Fibroblast of skin of back (primary cell): ENCODE results near the gene TFCP2L1.

Experiments
- DNase-seq: peaks from one replicate; pipeline ENCODE4 v3.0.0-alpha.2; 2013

TFCP2L1 gene

GRCh38 chr2:121266543-121267106 lies 18.4 kb downstream of the TFCP2L1 start:
- DNase-seq = no peak

GRCh38 chr2:121263996-121264715 lies 20.8 kb downstream of the TFCP2L1 start:
- no peak for DNase-seq

DNA sequence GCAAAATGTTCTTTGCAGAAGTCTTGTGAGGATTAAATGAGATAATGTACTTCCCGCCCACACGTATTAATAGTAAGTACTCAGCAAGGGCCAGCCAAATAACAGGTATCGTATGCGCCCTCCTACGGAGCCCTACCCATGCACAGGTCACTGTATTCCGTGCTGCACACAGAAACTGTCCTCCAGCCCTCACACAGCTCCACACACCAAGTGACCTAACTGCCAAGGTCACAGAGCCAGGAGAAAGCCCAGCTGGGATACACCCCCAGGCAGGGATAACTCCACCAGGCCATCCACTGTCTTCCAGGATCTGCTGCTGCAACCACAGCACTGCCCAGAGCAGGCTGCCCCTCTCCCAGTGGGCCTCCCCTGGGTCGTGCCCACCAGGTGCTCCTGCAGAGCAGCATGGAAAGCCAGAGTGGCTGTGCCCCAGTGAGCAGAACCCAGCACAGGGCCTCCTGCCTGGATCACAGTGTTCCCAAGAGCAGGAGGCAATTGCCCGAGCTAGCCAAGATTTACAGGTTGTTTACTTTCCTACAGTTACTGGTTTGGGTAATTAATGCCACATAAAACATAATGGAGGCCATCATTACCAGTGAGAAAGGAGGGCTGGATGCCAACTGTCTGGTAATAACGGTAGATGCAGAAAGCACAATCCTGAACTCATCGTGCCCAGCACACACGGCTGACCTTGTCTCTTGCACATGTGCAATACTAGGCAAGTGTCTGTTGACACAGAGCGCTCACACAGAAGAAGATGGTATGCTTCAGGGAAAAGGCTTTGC lies 24.4 kb downstream of the TFCP2L1 start:
- DNase-seq = no peak

GRCh38 chr2:121258051-121258450 lies 27.0 kb downstream of the TFCP2L1 start:
- DNase-seq = no peak

DNA sequence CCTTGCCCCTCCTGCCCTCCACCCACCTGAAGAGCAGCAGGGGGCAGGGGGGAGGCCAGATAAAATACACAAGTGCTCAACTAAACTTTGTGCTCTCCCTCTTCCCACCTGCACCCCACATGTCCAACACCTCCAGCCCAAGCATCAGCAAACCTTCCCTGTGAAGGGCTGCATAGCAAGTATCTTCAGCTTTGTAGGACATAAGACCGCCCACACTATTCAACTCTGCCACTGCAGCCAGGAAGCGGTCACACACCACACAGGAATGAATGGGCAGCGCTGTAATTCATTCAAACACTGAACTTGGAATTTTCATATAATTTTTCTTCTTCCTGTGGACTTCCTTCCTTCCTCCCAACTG lies 27.5 kb downstream of the TFCP2L1 start:
- no peak for DNase-seq

- DNase-seq = no peak
Observed at GRCh38 chr2:121256720-121257479, 28.1 kb downstream of the TFCP2L1 start.

DNA sequence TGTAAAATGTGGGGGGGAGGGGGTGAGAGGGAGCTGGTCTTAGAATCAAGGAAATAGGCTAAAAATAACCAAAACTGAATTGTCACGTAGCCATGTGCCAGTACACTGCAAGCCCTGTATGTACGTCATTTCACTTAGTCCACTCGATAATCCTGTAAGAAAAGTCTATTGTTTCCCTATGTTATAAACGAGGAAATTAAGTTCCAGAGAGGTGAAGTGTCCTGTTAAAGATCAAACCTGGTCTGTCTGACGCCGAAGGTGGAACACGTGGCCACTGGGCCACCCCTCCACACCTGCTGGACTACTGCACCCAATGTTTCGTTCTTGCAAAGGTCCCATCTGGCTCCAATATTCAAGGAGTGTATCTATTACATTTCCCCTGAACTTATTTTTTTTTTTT lies 29.6 kb downstream of the TFCP2L1 start:
- DNase-seq = no peak

- DNase-seq = no peak
Observed at GRCh38 chr2:121254748-121255147, 30.3 kb downstream of the TFCP2L1 start.

DNA sequence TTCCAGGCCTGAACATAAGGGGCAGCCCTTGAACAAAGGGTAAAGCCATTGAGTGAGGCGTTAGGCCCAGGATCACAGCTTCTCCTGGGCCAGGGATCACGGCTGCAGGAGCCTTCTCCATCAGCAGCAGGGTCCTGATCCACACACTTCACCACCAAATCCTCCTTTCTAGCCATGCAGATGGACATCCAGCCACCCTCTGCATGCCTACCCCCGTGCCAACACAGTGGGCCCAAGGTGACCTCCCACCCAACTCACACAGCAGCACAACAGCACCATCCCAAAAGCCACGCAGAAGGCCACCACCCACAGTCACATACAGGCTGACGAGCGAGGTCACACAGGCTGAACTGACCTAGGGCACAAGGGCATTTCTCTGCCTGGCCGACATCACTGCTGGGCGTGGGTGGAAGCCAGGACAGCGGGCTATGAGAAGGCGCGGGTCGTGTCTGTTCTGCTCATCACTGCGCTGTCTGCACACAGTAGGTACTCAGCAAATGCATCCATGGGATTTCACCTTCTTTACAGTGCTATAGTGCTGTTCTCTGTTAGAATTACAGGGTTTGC lies 31.2 kb downstream of the TFCP2L1 start:
- no peak for DNase-seq

DNA sequence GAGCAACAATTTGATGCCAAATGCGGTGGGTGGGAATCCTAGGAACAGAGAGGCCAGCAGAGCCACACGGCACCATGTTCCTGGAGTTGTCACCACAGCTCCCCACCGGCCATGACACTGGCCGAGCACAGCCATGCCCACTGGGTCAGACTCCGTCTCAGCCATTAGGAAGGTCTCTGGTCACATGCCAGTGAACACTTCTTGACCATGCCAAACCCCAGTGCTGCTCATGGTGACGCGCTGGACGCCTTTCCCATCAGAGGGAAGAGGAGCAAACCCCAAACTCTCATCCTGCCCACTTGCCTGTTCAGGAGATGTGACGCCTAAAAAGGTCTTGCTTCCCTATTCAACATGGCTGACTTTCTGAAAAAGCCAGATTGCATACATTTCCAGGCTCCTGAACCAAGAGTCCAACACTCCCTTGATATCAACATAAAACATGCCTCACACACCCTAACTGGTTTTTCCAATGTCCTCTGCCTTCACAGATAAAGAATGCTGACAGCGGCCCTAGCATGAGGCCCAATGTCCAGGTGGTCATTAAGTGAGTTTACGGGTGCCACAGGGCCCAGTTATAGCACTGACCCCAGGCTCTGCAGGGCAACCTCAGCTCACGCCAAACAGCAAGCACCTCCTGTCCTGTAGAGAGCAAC lies 31.9 kb downstream of the TFCP2L1 start:
- no peak for DNase-seq

DNA sequence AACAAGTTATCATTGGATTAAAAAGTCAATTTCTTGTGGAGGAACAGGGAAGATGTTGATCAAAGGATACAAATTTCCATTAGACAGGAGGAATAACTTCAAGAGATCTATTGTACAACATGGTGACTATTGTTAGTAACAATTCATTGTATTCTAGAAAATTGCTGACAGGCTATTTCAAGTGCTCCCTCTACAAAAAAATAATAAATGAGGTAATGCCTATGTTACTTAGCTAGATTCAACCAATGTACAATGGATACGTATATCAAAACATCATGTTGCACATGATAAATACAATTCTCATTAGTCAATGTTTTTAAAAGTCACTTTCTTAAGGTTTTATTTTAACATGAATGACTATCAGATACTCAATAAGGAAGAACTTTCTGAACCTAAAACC lies 33.5 kb downstream of the TFCP2L1 start:
- no peak for DNase-seq

DNA sequence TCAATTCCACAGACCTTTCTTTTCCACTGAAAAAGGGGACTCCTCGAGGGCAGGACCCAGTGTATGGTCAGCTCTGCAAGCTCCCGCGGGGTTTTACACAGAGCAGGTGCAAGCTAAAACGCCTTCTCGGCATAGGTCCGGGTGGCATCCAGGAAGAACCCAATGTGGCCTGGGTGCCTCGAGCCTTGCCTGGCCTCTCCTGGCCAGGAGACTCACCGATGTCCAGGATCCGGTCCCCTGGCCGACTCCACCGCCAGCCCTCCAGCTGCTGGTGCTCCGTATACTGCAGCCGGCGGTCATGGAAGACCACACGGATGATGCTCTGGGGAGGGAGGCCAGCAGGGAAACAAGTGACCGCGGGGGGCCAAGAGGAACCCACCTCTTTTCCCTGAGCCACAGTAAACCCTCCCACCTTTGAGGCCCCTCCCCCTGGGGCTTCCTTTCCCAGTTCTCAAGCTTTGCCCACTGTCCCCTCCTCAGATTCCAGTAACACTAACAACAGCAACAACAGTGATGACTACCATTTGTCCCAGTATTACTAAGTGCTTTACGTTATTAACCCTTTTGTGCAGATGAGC lies 36.1 kb downstream of the TFCP2L1 start:
- DNase-seq = no peak

GRCh38 chr2:121247971-121248370 lies 37.0 kb downstream of the TFCP2L1 start:
- DNase-seq = no peak

GRCh38 chr2:121247534-121247933 lies 37.5 kb downstream of the TFCP2L1 start:
- DNase-seq = no peak

DNA sequence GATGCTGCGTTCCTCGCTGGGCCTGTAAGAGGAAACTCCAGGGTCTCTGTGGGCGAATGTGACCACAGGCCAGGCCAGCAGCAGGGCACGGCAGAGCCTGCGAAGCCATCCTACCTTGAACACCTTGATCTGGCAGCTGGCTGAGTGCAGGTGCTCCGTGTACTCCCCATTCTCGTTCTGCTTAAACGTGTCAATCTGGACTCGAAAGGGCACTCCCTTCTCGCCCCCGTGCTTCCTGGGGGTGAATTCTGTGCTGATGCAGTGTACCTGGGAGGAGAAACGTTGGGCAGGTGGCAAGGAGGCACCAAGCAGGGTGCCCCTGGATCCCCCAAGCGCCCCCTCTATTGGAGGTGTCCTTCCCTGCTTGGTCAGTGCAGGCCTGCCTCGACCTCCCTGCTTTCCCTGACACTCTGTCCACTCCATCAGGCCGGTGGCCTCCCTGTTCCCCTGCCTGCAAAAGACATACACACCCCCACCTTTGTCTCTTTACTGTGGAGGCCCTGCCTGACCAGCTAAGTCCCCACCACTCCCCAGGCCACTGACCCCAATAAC lies 38.2 kb downstream of the TFCP2L1 start:
- DNase-seq = no peak

- no peak for DNase-seq
Observed at GRCh38 chr2:121245913-121246312, 39.1 kb downstream of the TFCP2L1 start.

- DNase-seq = no peak
Observed at GRCh38 chr2:121245120-121245820, 39.7 kb downstream of the TFCP2L1 start.

GRCh38 chr2:121244616-121245015 lies 40.4 kb downstream of the TFCP2L1 start:
- DNase-seq = no peak

- DNase-seq = no peak
Observed at GRCh38 chr2:121243821-121244460, 41.1 kb downstream of the TFCP2L1 start.

DNA sequence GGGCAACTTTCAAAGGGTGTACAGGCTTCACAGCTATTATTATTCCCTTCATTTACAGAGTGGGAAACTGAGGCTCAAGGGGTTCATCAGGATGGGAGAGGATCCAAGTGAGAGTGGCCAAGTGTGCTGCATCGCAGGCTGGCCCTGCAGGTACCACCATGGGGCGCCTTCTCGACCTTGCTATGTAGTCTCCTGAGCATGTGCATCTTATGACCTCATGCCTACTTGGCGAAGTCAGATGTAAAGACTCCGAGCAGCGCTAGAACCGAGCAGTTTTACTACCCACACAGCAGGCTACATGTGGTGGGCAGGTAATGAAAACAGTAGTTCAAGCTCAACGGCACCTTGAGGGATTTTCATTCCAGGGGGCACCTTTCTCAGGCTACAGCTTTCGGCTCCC lies 42.0 kb downstream of the TFCP2L1 start:
- no peak for DNase-seq
